ENCODE data around the gene ZNF43.
"Not testable (repeated sequence)": the region's sequence is repeated elsewhere in the genome, so short reads cannot be mapped to it uniquely, and the experiment has no call there.

Gene ZNF43

GRCh38 chr19:21841488-21842097, 5.6 kb upstream of the ZNF43 start:
- H3K27me3 Mint-ChIP-seq: no peaks in the 10 kb centered on the region
- H3K4me1 Mint-ChIP-seq (ENCODE audit: low read depth): no peaks in the 10 kb centered on the region
- peaks cover 79% of the 10 kb centered on the region for H3K36me3 Mint-ChIP-seq (ENCODE audit: low read depth)
- H3K4me3 Mint-ChIP-seq: no peak overlapping the region
- no peak overlapping the region for H3K27ac Mint-ChIP-seq
- H3K9me3 Mint-ChIP-seq: no peaks in the 10 kb centered on the region
- intact Hi-C loops (cut with micrococcal nuclease): no loop called here

GRCh38 chr19:21841081-21841480, 5.1 kb upstream of the ZNF43 start:
- Mint-ChIP-seq H3K4me1 (ENCODE audit: low read depth) (no peaks in the 10 kb centered on the region), H3K27me3 (no peaks in the 10 kb centered on the region), H3K9me3 (no peaks in the 10 kb centered on the region), H3K36me3 (ENCODE audit: low read depth) (peaks cover 75% of the 10 kb centered on the region), H3K4me3 (no peak overlapping the region), H3K27ac (no peak overlapping the region)
- intact Hi-C loops (cut with micrococcal nuclease): no loop called here

GRCh38 chr19:21839976-21840375, 4.0 kb upstream of the ZNF43 start:
- Mint-ChIP-seq H3K4me1 (ENCODE audit: low read depth) (no peaks in the 10 kb centered on the region), H3K4me3 (no peak overlapping the region), H3K27me3 (no peaks in the 10 kb centered on the region), H3K9me3 (no peaks in the 10 kb centered on the region), H3K27ac (no peak overlapping the region), H3K36me3 (ENCODE audit: low read depth) (peaks cover 72% of the 10 kb centered on the region)
- intact Hi-C loops (cut with micrococcal nuclease): no loop called here

- Mint-ChIP-seq H3K36me3 (ENCODE audit: low read depth) (peaks cover 71% of the 10 kb centered on the region), H3K27me3 (no peaks in the 10 kb centered on the region), H3K4me3 (no peak overlapping the region), H3K9me3 (peaks cover 13% of the 10 kb centered on the region), H3K27ac (no peak overlapping the region), H3K4me1 (ENCODE audit: low read depth) (peaks cover 6% of the 10 kb centered on the region)
- intact Hi-C loops (cut with micrococcal nuclease): no loop called here
These were observed 2.7 kb upstream of the ZNF43 start for GRCh38 chr19:21838646-21839045.

GRCh38 chr19:21835429-21835809, 563 bp downstream of the ZNF43 start:
- intact Hi-C loops (cut with micrococcal nuclease): no loop called here
- H3K36me3 Mint-ChIP-seq (ENCODE audit: low read depth): peaks cover 67% of the 10 kb centered on the region
- H3K4me1 Mint-ChIP-seq (ENCODE audit: low read depth): peaks cover 6% of the 10 kb centered on the region
- H3K27ac Mint-ChIP-seq: peak overlapping the region; percentile 99
- H3K9me3 Mint-ChIP-seq: peaks cover 32% of the 10 kb centered on the region
- no peaks in the 10 kb centered on the region for H3K27me3 Mint-ChIP-seq
- peak overlapping the region; percentile 100 for H3K4me3 Mint-ChIP-seq

GRCh38 chr19:21833733-21834132, 2.2 kb downstream of the ZNF43 start:
- Mint-ChIP-seq H3K27me3 (no peaks in the 10 kb centered on the region), H3K4me3 (no peak overlapping the region), H3K4me1 (ENCODE audit: low read depth) (peaks cover 6% of the 10 kb centered on the region), H3K36me3 (ENCODE audit: low read depth) (peaks cover 67% of the 10 kb centered on the region), H3K27ac (no peak overlapping the region), H3K9me3 (peaks cover 44% of the 10 kb centered on the region)
- intact Hi-C loops (cut with micrococcal nuclease): no loop called here

- Mint-ChIP-seq H3K27ac (no peak overlapping the region), H3K4me3 (no peak overlapping the region), H3K27me3 (no peaks in the 10 kb centered on the region), H3K9me3 (peaks cover 71% of the 10 kb centered on the region), H3K36me3 (ENCODE audit: low read depth) (peaks cover 77% of the 10 kb centered on the region), H3K4me1 (ENCODE audit: low read depth) (no peaks in the 10 kb centered on the region)
- intact Hi-C loops (cut with micrococcal nuclease): no loop called here
These were observed 11.3 kb downstream of the ZNF43 start for GRCh38 chr19:21824679-21825078.

GRCh38 chr19:21823224-21823623, 12.8 kb downstream of the ZNF43 start:
- Mint-ChIP-seq H3K27me3 (no peaks in the 10 kb centered on the region), H3K36me3 (ENCODE audit: low read depth) (peaks cover 77% of the 10 kb centered on the region), H3K9me3 (peaks cover 76% of the 10 kb centered on the region), H3K27ac (no peak overlapping the region), H3K4me3 (no peak overlapping the region), H3K4me1 (ENCODE audit: low read depth) (no peaks in the 10 kb centered on the region)
- intact Hi-C loops (cut with micrococcal nuclease): no loop called here

GRCh38 chr19:21812448-21812847, 23.5 kb downstream of the ZNF43 start:
- no peak overlapping the region for H3K27ac Mint-ChIP-seq
- H3K27me3 Mint-ChIP-seq: no peaks in the 10 kb centered on the region
- H3K9me3 Mint-ChIP-seq: peaks cover 58% of the 10 kb centered on the region
- intact Hi-C loops (cut with micrococcal nuclease): no loop called here
- peaks cover 88% of the 10 kb centered on the region for H3K36me3 Mint-ChIP-seq (ENCODE audit: low read depth)
- H3K4me1 Mint-ChIP-seq (ENCODE audit: low read depth): no peaks in the 10 kb centered on the region
- H3K4me3 Mint-ChIP-seq: no peak overlapping the region

GRCh38 chr19:21808400-21809000, 27.5 kb downstream of the ZNF43 start:
- H3K27ac Mint-ChIP-seq; H3K4me1 Mint-ChIP-seq (ENCODE audit: low read depth); H3K4me3 Mint-ChIP-seq; intact Hi-C loops (cut with micrococcal nuclease); H3K27me3 Mint-ChIP-seq: not testable (repeated sequence)
- Mint-ChIP-seq H3K9me3 (peaks cover 60% of the 10 kb centered on the region), H3K36me3 (ENCODE audit: low read depth) (peaks cover 51% of the 10 kb centered on the region)

GRCh38 chr19:21789466-21790085, 46.4 kb downstream of the ZNF43 start:
- no peak overlapping the region for H3K27ac Mint-ChIP-seq
- no peaks in the 10 kb centered on the region for H3K27me3 Mint-ChIP-seq
- H3K9me3 Mint-ChIP-seq: peaks cover 93% of the 10 kb centered on the region
- H3K4me3 Mint-ChIP-seq: no peak overlapping the region
- H3K36me3 Mint-ChIP-seq (ENCODE audit: low read depth): no peaks in the 10 kb centered on the region
- no peaks in the 10 kb centered on the region for H3K4me1 Mint-ChIP-seq (ENCODE audit: low read depth)
- intact Hi-C loops (cut with micrococcal nuclease): no loop called here

GRCh38 chr19:21786936-21787335, 49.0 kb downstream of the ZNF43 start:
- peaks cover 77% of the 10 kb centered on the region for H3K9me3 Mint-ChIP-seq
- no peak overlapping the region for H3K27ac Mint-ChIP-seq
- H3K27me3 Mint-ChIP-seq: no peaks in the 10 kb centered on the region
- no peak overlapping the region for H3K4me3 Mint-ChIP-seq
- no peaks in the 10 kb centered on the region for H3K4me1 Mint-ChIP-seq (ENCODE audit: low read depth)
- intact Hi-C loops (cut with micrococcal nuclease): no loop called here
- no peaks in the 10 kb centered on the region for H3K36me3 Mint-ChIP-seq (ENCODE audit: low read depth)

- intact Hi-C loops (cut with micrococcal nuclease): not testable (repeated sequence)
These were observed 60.2 kb downstream of the ZNF43 start for GRCh38 chr19:21775792-21776191.

GRCh38 chr19:21767065-21767800, 68.7 kb downstream of the ZNF43 start, which contains the start of gene ZNF100:
ZNF100 (minus strand) TSS chr19:21767579; CDS start chr19:21767429, 150 bp downstream.
- H3K27me3 Mint-ChIP-seq: no peaks in the 10 kb centered on the region
- peak within 1 kb of the TSS; percentile 99 for H3K4me3 Mint-ChIP-seq
- intact Hi-C loops (cut with micrococcal nuclease): loop anchor here (1.0 to 5.0 kb wide), 3 partner anchors 70 to 198 kb away; partner anchors contain the start of gene ZNF43
- peaks cover 8% of the 10 kb centered on the region for H3K4me1 Mint-ChIP-seq (ENCODE audit: low read depth)
- H3K9me3 Mint-ChIP-seq: peaks cover 16% of the 10 kb centered on the region
- H3K36me3 Mint-ChIP-seq (ENCODE audit: low read depth): peaks cover 52% of the 10 kb centered on the region
- peak within 1 kb of the TSS; percentile 100 for H3K27ac Mint-ChIP-seq

More at GRCh38 chr19:21775792-21776191, 60.2 kb downstream of the ZNF43 start:
- peaks cover 28% of the 10 kb centered on the region for H3K9me3 Mint-ChIP-seq
- H3K4me3 Mint-ChIP-seq; H3K27ac Mint-ChIP-seq; H3K4me1 Mint-ChIP-seq (ENCODE audit: low read depth); H3K27me3 Mint-ChIP-seq; H3K36me3 Mint-ChIP-seq (ENCODE audit: low read depth): not testable (repeated sequence)
